H1 (cell line): ENCODE results near the gene ARHGEF16. TPM values are rescaled to one million over a fixed set of nuclear protein-coding genes. Genes with fewer than 3 reads are reported as not detected.

Experiments
- CTCF ChIA-PET: fragments of 300-600 bp; sonication (Branson Sonifier 250); formaldehyde crosslinking; loops from one replicate; lab custom pipeline; 2021; ENCODE audit not compliant: partially characterized antibody; lab: Charles Lee
- POLR2A ChIA-PET: fragments of 300-600 bp; sonication (Branson Sonifier 250); formaldehyde crosslinking; loops from one replicate; lab custom pipeline; 2021; ENCODE audit warnings: inconsistent platforms; ENCODE audit not compliant: partially characterized antibody; lab: Charles Lee
- DNase-seq, 2 experiments: peaks; one replicate each; pipeline versions ENCODE4 v3.0.0 to v3.0.0-alpha.2; 2010 to 2022; ENCODE audit warnings: low spot score in 2 of 2, low read depth in 1 of 2, mixed read lengths in 1 of 2
- FAIRE-seq: peaks from 2 replicates; lab custom pipeline; 2011; peaks lifted over from hg19 to GRCh38; lab: Jason Lieb, UNC
- H2AFZ ChIP-seq: 2 replicates; pipeline ENCODE4 v1.8.1; 2012; ENCODE audit warnings: low read length, inconsistent platforms
- H2AK5ac ChIP-seq: 2 replicates; pipeline ENCODE4 v1.6.1; 2013; ENCODE audit warnings: low read depth, low read length
- H2BK120ac ChIP-seq: replicated peaks from 2 replicates; pipeline ENCODE3; 2013; ENCODE audit warnings: low read depth, low read length, inconsistent platforms
- H2BK12ac ChIP-seq: 2 replicates; pipeline ENCODE4 v1.6.1; 2013; ENCODE audit warnings: low read depth, low read length
- H2BK15ac ChIP-seq: 2 replicates; pipeline ENCODE4 v1.6.1; 2013; ENCODE audit warnings: low read length
- H2BK20ac ChIP-seq: 2 replicates; pipeline ENCODE4 v1.6.1; 2013; ENCODE audit warnings: low read length
- H2BK5ac ChIP-seq: 2 replicates; pipeline ENCODE4 v1.6.1; 2013; ENCODE audit warnings: low read depth, low read length
- H3K14ac ChIP-seq: 2 replicates; pipeline ENCODE4 v1.6.1; 2013; ENCODE audit warnings: inconsistent platforms; ENCODE audit not compliant: insufficient read length
- H3K18ac ChIP-seq: 2 replicates; pipeline ENCODE4 v1.6.1; 2013; ENCODE audit warnings: low read length; ENCODE audit errors: extremely low read depth
- H3K23ac ChIP-seq: 2 replicates; pipeline ENCODE4 v1.6.1; 2013; ENCODE audit warnings: inconsistent platforms; ENCODE audit not compliant: insufficient read length
- H3K23me2 ChIP-seq: 2 replicates; pipeline ENCODE4 v1.6.1; 2013; ENCODE audit warnings: low read depth, low read length
- H3K27ac ChIP-seq: 2 replicates; pipeline ENCODE4 v1.6.1; 2011; ENCODE audit warnings: low read depth, low read length, inconsistent platforms
- H3K27me3 ChIP-seq, 4 experiments: replicated peaks in 1 of 4; 1 replicate in 1 of 4; 2 replicates in 3 of 4; pipeline versions ENCODE4 v1.6.1 to v1.8.1; 2011 to 2013; ENCODE audit warnings: low read length in 3 of 4, mild to moderate bottlenecking in 3 of 4, inconsistent platforms in 2 of 4, mixed read lengths in 2 of 4, moderate library complexity in 1 of 4; ENCODE audit not compliant: control insufficient read depth in 3 of 4, insufficient read depth in 3 of 4; ENCODE audit errors: extremely low read depth in 1 of 4
- H3K36me3 ChIP-seq, 4 experiments: 2 replicates each; pipeline versions ENCODE4 v1.6.1 to v1.8.1; 2011 to 2013; ENCODE audit warnings: mild to moderate bottlenecking in 4 of 4, low read length in 3 of 4, moderate library complexity in 2 of 4, control low read depth in 1 of 4, inconsistent platforms in 1 of 4; ENCODE audit not compliant: insufficient read depth in 4 of 4, control insufficient read depth in 2 of 4
- H3K4ac ChIP-seq: replicated peaks from 2 replicates; pipeline ENCODE3; 2013; ENCODE audit warnings: low read length, low read depth, mixed read lengths, inconsistent platforms; ENCODE audit not compliant: insufficient read length
- H3K4me1 ChIP-seq, 4 experiments: replicated peaks in 1 of 4; 1 replicate in 1 of 4; 2 replicates in 3 of 4; pipeline versions ENCODE4 v1.6.1 to v1.8.1; 2011 to 2013; ENCODE audit warnings: low read length in 3 of 4, inconsistent platforms in 2 of 4, mixed read lengths in 1 of 4; ENCODE audit not compliant: insufficient read depth in 4 of 4, control insufficient read depth in 3 of 4
- H3K4me2 ChIP-seq, 2 experiments: 2 replicates each; pipeline versions ENCODE4 v1.6.1 to v1.8.1; 2011 to 2013; ENCODE audit warnings: low read depth in 2 of 2, low read length in 2 of 2, control low read depth in 1 of 2, inconsistent platforms in 1 of 2, mild to moderate bottlenecking in 1 of 2; ENCODE audit not compliant: insufficient read depth in 1 of 2
- H3K4me3 ChIP-seq, 4 experiments: fragments of 200-600, 300-600 bp in 1 of 4; sonication (generic), shearing (Covaris generic), sonication (Bioruptor Twin) in 1 of 4; 2 replicates each; pipeline versions ENCODE4 v1.5.1 to v1.8.1; 2011 to 2016; ENCODE audit warnings: low read length in 4 of 4, low read depth in 3 of 4, control low read depth in 2 of 4, inconsistent platforms in 2 of 4, mild to moderate bottlenecking in 2 of 4, mixed read lengths in 1 of 4, moderate library complexity in 1 of 4; ENCODE audit not compliant: insufficient read depth in 2 of 4; ENCODE audit errors: extremely low read depth in 1 of 4
- H3K56ac ChIP-seq: replicated peaks from 2 replicates; pipeline ENCODE3; 2013; ENCODE audit warnings: low read depth, mild to moderate bottlenecking, mixed read lengths, low read length, inconsistent platforms; ENCODE audit not compliant: insufficient read length
- H3K79me1 ChIP-seq: 2 replicates; pipeline ENCODE4 v1.6.1; 2013; ENCODE audit warnings: low read depth, low read length, control low read depth
- H3K79me2 ChIP-seq, 2 experiments: 2 replicates each; pipeline versions ENCODE4 v1.6.1 to v1.8.1; 2012 to 2013; ENCODE audit warnings: low read length in 2 of 2, mild to moderate bottlenecking in 2 of 2, inconsistent platforms in 1 of 2; ENCODE audit not compliant: insufficient read depth in 2 of 2, control insufficient read depth in 1 of 2
- H3K9ac ChIP-seq, 4 experiments: replicated peaks in 1 of 4; 1 replicate in 1 of 4; 2 replicates in 3 of 4; pipeline versions ENCODE4 v1.6.1 to v1.8.1; 2011 to 2013; ENCODE audit warnings: low read depth in 3 of 4, low read length in 3 of 4, control low read depth in 2 of 4, mild to moderate bottlenecking in 2 of 4, moderate library complexity in 2 of 4, inconsistent platforms in 1 of 4; ENCODE audit errors: extremely low read depth in 1 of 4
- H3K9me3 ChIP-seq, 2 experiments: 2 replicates each; pipeline versions ENCODE4 v1.6.1 to v1.8.1; 2012 to 2013; ENCODE audit warnings: mild to moderate bottlenecking in 2 of 2, moderate library complexity in 2 of 2, control low read depth in 1 of 2, inconsistent platforms in 1 of 2, low read depth in 1 of 2, low read length in 1 of 2, mixed read lengths in 1 of 2; ENCODE audit not compliant: insufficient read depth in 2 of 2
- H4K20me1 ChIP-seq, 2 experiments: replicated peaks in 1 of 2; 2 replicates each; pipeline versions ENCODE3 to v1.8.1; 2011 to 2013; ENCODE audit warnings: inconsistent platforms in 2 of 2, low read length in 2 of 2, mild to moderate bottlenecking in 1 of 2; ENCODE audit not compliant: insufficient read depth in 2 of 2, control insufficient read depth in 1 of 2
- H4K5ac ChIP-seq: 2 replicates; pipeline ENCODE4 v1.6.1; 2013; ENCODE audit warnings: low read length, low read depth, mixed read lengths, inconsistent platforms; ENCODE audit not compliant: insufficient read length
- H4K8ac ChIP-seq: 2 replicates; pipeline ENCODE4 v1.8.0; 2013; ENCODE audit warnings: mild to moderate bottlenecking, moderate library complexity, low read length, inconsistent platforms; ENCODE audit not compliant: insufficient read depth; ENCODE audit errors: extremely low read depth
- H4K91ac ChIP-seq: replicated peaks from 2 replicates; pipeline ENCODE3; 2013; ENCODE audit warnings: low read length, mixed read lengths, inconsistent platforms; ENCODE audit not compliant: insufficient read length
- ASH2L ChIP-seq: fragments of 200-600, 300-600 bp; sonication (generic); IDR thresholded peaks from one replicate; pipeline ENCODE4 v1.7.1; 2017; ENCODE audit warnings: low read length
- HDAC2 ChIP-seq, 2 experiments: fragments of 300-600 bp in 1 of 2; sonication (generic) in 1 of 2; IDR thresholded peaks; 2 replicates each; pipeline ENCODE4 v1.6.1; 2011 to 2012; ENCODE audit warnings: low read depth in 2 of 2, low read length in 2 of 2, mild to moderate bottlenecking in 2 of 2, moderate library complexity in 2 of 2, borderline replicate concordance in 1 of 2, inconsistent platforms in 1 of 2
- JUN ChIP-seq: IDR thresholded peaks from 2 replicates; pipeline ENCODE4 v1.6.1; 2011; ENCODE audit warnings: low read depth, mild to moderate bottlenecking, improper control_type of control experiment, low read length
- KDM4A ChIP-seq: IDR thresholded peaks from one replicate; pipeline ENCODE4 v1.7.1; 2012; ENCODE audit warnings: low read depth, mild to moderate bottlenecking, moderate library complexity, low read length, inconsistent platforms; ENCODE audit not compliant: severe bottlenecking
- KDM5A ChIP-seq: fragments of 200-600 bp; IDR thresholded peaks from 2 replicates; pipeline ENCODE4 v1.7.1; 2012; ENCODE audit warnings: mild to moderate bottlenecking, low read length, inconsistent platforms, mixed read lengths
- NRF1 ChIP-seq: IDR thresholded peaks from 2 replicates; pipeline ENCODE4 v1.6.1; 2011; ENCODE audit warnings: mild to moderate bottlenecking, low read depth, low read length, improper control_type of control experiment
- PHF8 ChIP-seq: fragments of 200-600 bp; sonication (generic); conservative IDR thresholded peaks from 2 replicates; pipeline ENCODE4 v1.7.1; 2012; ENCODE audit warnings: low read depth, mild to moderate bottlenecking, inconsistent platforms, low read length, moderate library complexity
- POLR2AphosphoS5 ChIP-seq: IDR thresholded peaks from 2 replicates; pipeline ENCODE4 v1.6.1; 2011; ENCODE audit warnings: low read depth, low read length
- RBBP5 ChIP-seq: IDR thresholded peaks from 2 replicates; pipeline ENCODE4 v1.7.1; 2012; ENCODE audit warnings: low read depth, mild to moderate bottlenecking, inconsistent platforms, low read length, moderate library complexity, borderline replicate concordance
- RFX5 ChIP-seq: IDR thresholded peaks from 2 replicates; pipeline ENCODE4 v1.6.1; 2011; ENCODE audit warnings: low read depth, low read length, improper control_type of control experiment, borderline replicate concordance
- RXRA ChIP-seq: IDR thresholded peaks from 2 replicates; pipeline ENCODE4 v1.6.1; 2011; ENCODE audit warnings: low read depth, mild to moderate bottlenecking, low read length, moderate library complexity; ENCODE audit not compliant: insufficient read depth
- SP4 ChIP-seq: IDR thresholded peaks from 2 replicates; pipeline ENCODE4 v1.6.1; 2012; ENCODE audit warnings: low read length, inconsistent platforms
- SUZ12 ChIP-seq: fragments of 200-600 bp; sonication (generic); IDR thresholded peaks from 2 replicates; pipeline ENCODE4 v1.6.1; 2012; ENCODE audit warnings: mild to moderate bottlenecking, inconsistent platforms, low read length, moderate library complexity, mixed read lengths
- YY1 ChIP-seq: IDR thresholded peaks from 2 replicates; pipeline ENCODE4 v1.6.1; 2011; ENCODE audit warnings: low read depth, mild to moderate bottlenecking, low read length
- ZNF274 ChIP-seq: IDR thresholded peaks from 2 replicates; pipeline ENCODE4 v1.7.0; 2012; ENCODE audit warnings: low read length, borderline replicate concordance; ENCODE audit errors: extremely low read depth
- WGBS, 2 experiments: shearing (Covaris generic) in 1 of 2; methylation state at CpG; one replicate each; pipeline versions ENCODE4 v1.1.6 to v1.1.7; 2013 to 2015; ENCODE audit warnings: low lambda C conversion rate in 2 of 2, mixed read lengths in 2 of 2, inconsistent platforms in 1 of 2, low coverage in 1 of 2, missing lambda C conversion rate in 1 of 2; ENCODE audit not compliant: insufficient replicate concordance in 2 of 2, insufficient coverage in 1 of 2, insufficient read length in 1 of 2; ENCODE audit errors: extremely low coverage in 1 of 2, missing lambda C conversion rate in 1 of 2; 5-methylcytosine and 5-hydroxymethylcytosine counted together
- polyA plus RNA-seq, 7 experiments: library from polyadenylated mRNA; depleted of rRNA in 3 of 7; stranded (reverse) in 5 of 7; unstranded in 2 of 7; fragments of >200 nt in 5 of 7; fragments of 200-250 nt in 2 of 7; gene quantifications; 1 replicate in 5 of 7; 2 replicates in 1 of 7; 4 replicates in 1 of 7; pipeline versions ENCODE4 v1.2.1 to v1.2.3, GENCODE V29; 2011 to 2013; ENCODE audit warnings: missing spikeins in 2 of 7, mixed read lengths in 2 of 7
- total RNA-seq: library from RNA; stranded (reverse); fragmentation: NEBNext Ultra II Directional; extraction: Animal tissue kit (Norgen Biotek cat#: 25700); gene quantifications from 2 replicates; pipeline ENCODE4 v1.2.1, GENCODE V29; 2021

The ARHGEF16 gene
- total and polyA plus RNA-seq, 2 of the 8 experiments (the other 6 are each of a cell fraction or from before 2014, with no cell fraction given), result 18.3 to 20.7 TPM

GRCh38 chr1:3505161-3505560, 50.7 kb downstream of the ARHGEF16 start:
- Histone ChIP-seq H2BK5ac (no peak overlapping the region), H2AK5ac (no peak overlapping the region), H4K20me1 (peaks cover 0 to 23% of the 10 kb centered on the region in 2 experiments), H3K56ac (no peak overlapping the region), H3K18ac (no peak overlapping the region), H4K8ac (no peak overlapping the region), H3K4me2 (no peak overlapping the region), H3K27me3 (no peaks in the 10 kb centered on the region), H2BK12ac (no peak overlapping the region), H3K79me2 (no peaks in the 10 kb centered on the region), H4K5ac (no peak overlapping the region), H3K14ac (no peak overlapping the region), H3K4me3 (no peak overlapping the region), H3K4ac (no peak overlapping the region), H3K4me1 (no peaks in the 10 kb centered on the region), H3K9me3 (no peaks in the 10 kb centered on the region), H2AFZ (no peak overlapping the region), H2BK20ac (no peak overlapping the region), H2BK120ac (no peak overlapping the region), H4K91ac (no peak overlapping the region), H3K79me1 (no peaks in the 10 kb centered on the region; the same call in 1 of the 2 replicates), H3K23ac (no peak overlapping the region), H3K23me2 (no peaks in the 10 kb centered on the region), H2BK15ac (no peak overlapping the region), H3K36me3 (no peaks in the 10 kb centered on the region), H3K27ac (no peak overlapping the region; the same call in 1 of the 2 replicates), H3K9ac (no peak overlapping the region)
- CTCF ChIA-PET, result interaction anchor here (0.9 to 4.6 kb wide), 7 partner anchors 11 to 220 kb away, joined by 3 to 29 read pairs (median 4); no protein-coding TSS in a partner anchor
- FAIRE-seq, result no peak
- POLR2A ChIA-PET, result no interaction called here
- DNase-seq, result no peak
- WGBS, 2 experiments, result 82% methylated on average over 9 of the region's 20 CpGs; no CpG with 5 or more reads in 1 of the 2 experiments
- TF ChIP-seq YY1 (no peak), SP4 (no peak), ASH2L (no peak), KDM4A (no peak), PHF8 (no peak), KDM5A (no peak), ZNF274 (no peak), SUZ12 (no peak), RXRA (no peak), JUN (no peak), POLR2AphosphoS5 (no peak), NRF1 (no peak), HDAC2 (IDR thresholded peaks at IDR 0.05; ENCODE audit: borderline replicate concordance in 1 of 2, low read depth in 2 of 2, low read length in 2 of 2) (no peak), RBBP5 (no peak), RFX5 (no peak)
